ENCODE results near the gene TRMT44.

TRMT44 gene

DNA sequence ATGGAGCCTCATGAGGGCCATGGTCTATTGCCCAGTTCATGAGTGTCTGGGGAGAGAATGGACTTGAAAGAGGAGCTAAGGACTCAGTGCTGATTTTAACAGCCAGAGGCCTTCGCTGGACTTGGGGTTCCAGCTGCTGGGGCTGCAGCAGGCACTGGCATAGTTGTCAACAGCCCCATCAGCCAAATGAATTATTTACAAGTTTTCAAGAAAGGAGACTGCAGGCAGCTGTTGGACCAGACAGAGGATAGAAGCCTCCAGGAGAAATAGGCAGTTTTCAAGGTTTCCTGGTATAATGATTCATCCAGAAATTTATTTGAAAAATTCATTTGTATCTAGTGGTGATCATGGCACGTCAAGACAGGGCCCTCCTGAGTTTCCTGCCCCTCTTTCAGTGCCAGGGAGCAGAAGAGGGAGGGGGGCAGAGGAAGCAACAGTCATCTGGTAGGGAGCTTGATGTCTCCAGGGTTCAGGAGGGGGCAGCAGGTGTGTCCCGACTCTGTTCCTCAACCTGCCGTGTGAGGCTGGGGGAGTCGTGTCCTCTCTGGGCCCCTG is 76.5 kb downstream of the TRMT44 start:
- TF ChIP-seq EZH2phosphoT487 (IDR thresholded peaks at IDR 0.05; ENCODE audit: low read depth): no peak
- H3K27me3 ChIP-seq (ENCODE audit: low read depth, low read length): no peaks in the 10 kb centered on the region
- H3K9ac ChIP-seq (ENCODE audit: low read length): no peak overlapping the region
- no peaks in the 10 kb centered on the region for H3K79me2 ChIP-seq (ENCODE audit: low read length)
- H3K27ac ChIP-seq (ENCODE audit: low read length): no peak overlapping the region
- H3K4me1 ChIP-seq (ENCODE audit: low read length): no peaks in the 10 kb centered on the region
- H3K36me3 ChIP-seq (replicated peaks; ENCODE audit: low read depth, low read length): no peaks in the 10 kb centered on the region
- H3K4me3 ChIP-seq (ENCODE audit: low read length): no peak overlapping the region
- no peak overlapping the region for H2AFZ ChIP-seq (ENCODE audit: low read depth, low read length)
- no peaks in the 10 kb centered on the region for H4K20me1 ChIP-seq (ENCODE audit: insufficient read depth, low read length)
- H3K4me2 ChIP-seq (ENCODE audit: low read length): no peak overlapping the region
- no peaks in the 10 kb centered on the region for H3K9me3 ChIP-seq (ENCODE audit: insufficient read depth, low read length)

DNA sequence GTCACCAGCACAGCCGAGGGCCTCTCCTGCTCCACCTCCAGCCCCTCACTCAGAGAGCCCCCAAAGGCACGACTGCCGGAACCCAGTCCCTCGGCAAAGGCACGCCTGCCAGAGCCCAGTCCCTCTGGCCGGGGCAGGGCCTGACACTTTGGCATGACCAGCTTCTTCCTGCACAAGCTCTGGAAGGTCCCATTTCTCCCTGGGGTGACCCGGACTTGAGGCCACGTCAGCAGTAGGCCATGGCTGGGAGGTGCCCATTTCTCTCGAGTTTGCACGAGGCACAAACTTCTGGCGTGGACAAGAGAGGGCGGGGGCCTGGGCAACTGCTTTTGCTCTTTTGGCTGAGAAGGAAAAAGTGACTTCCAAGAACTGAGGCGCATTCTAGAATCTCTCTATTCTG is 77.4 kb downstream of the TRMT44 start:
- TF ChIP-seq, protein P1, sequence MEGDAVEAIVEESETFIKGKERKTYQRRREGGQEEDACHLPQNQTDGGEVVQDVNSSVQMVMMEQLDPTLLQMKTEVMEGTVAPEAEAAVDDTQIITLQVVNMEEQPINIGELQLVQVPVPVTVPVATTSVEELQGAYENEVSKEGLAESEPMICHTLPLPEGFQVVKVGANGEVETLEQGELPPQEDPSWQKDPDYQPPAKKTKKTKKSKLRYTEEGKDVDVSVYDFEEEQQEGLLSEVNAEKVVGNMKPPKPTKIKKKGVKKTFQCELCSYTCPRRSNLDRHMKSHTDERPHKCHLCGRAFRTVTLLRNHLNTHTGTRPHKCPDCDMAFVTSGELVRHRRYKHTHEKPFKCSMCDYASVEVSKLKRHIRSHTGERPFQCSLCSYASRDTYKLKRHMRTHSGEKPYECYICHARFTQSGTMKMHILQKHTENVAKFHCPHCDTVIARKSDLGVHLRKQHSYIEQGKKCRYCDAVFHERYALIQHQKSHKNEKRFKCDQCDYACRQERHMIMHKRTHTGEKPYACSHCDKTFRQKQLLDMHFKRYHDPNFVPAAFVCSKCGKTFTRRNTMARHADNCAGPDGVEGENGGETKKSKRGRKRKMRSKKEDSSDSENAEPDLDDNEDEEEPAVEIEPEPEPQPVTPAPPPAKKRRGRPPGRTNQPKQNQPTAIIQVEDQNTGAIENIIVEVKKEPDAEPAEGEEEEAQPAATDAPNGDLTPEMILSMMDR (IDR thresholded peaks at IDR 0.05; ENCODE audit: low read depth, low read length): no peak
- TF ChIP-seq EZH2phosphoT487 (IDR thresholded peaks at IDR 0.05; ENCODE audit: low read depth): no peak
- Histone ChIP-seq H3K79me2 (ENCODE audit: low read length) (no peaks in the 10 kb centered on the region), H3K4me2 (ENCODE audit: low read length) (no peak overlapping the region), H3K36me3 (replicated peaks; ENCODE audit: low read depth, low read length) (no peaks in the 10 kb centered on the region), H3K4me1 (ENCODE audit: low read length) (no peaks in the 10 kb centered on the region), H3K9ac (ENCODE audit: low read length) (no peak overlapping the region), H3K9me3 (ENCODE audit: insufficient read depth, low read length) (no peaks in the 10 kb centered on the region), H2AFZ (ENCODE audit: low read depth, low read length) (no peak overlapping the region), H3K27ac (ENCODE audit: low read length) (no peak overlapping the region), H3K27me3 (ENCODE audit: low read depth, low read length) (no peaks in the 10 kb centered on the region), H4K20me1 (ENCODE audit: insufficient read depth, low read length) (no peaks in the 10 kb centered on the region), H3K4me3 (ENCODE audit: low read length) (no peak overlapping the region)

DNA sequence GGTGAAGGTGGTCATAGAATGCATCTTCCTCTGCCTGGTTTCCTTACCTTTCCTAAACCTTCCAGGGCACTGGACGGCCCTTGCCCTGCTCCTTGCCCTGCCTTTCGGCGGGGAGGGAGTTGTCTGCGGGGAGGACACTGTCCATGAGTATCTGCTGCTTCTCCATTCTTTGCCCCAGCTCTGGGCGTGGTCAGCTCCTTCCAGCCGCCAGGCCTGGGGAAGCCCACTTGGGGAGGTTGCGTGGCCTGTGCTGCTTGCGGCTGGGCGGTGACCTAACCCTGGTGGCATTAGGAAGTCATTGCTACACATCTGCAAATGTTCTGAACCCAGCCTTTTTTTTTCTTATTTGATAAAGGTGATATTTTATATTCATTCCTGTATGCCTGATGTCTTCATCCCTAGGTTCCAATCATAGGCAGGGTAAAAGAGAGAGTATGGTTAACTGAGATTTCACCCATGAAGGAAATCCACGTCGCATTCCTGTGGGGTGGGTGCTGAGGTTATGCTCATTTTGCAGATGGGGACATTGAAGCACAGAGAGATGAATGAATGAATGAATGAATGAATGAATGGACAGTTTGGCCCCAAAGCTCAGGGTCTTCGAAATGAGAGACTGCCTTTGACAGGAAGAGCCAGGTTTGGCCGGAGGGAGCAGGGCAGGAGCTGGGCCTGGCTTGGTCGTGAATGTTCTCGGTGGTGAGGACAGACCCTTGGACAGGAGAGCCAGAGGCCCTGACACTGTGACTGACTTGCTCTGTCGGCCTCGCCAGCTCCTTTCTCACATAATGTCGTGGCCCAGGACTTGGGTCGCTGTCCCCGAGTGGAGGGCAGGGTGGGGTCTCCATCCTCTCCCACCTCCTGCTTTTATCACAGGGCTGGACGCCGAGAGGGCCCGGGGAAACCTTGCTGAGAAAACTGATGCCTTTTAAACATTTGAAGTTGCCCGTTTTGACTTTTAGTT is 81.9 kb downstream of the TRMT44 start:
- Histone ChIP-seq H3K27me3 (ENCODE audit: low read depth, low read length) (no peaks in the 10 kb centered on the region), H2AFZ (ENCODE audit: low read depth, low read length) (no peak overlapping the region), H3K4me1 (ENCODE audit: low read length) (no peaks in the 10 kb centered on the region), H3K27ac (ENCODE audit: low read length) (no peak overlapping the region), H4K20me1 (ENCODE audit: insufficient read depth, low read length) (no peaks in the 10 kb centered on the region), H3K36me3 (replicated peaks; ENCODE audit: low read depth, low read length) (no peaks in the 10 kb centered on the region), H3K4me3 (ENCODE audit: low read length) (no peak overlapping the region), H3K4me2 (ENCODE audit: low read length) (no peak overlapping the region), H3K9ac (ENCODE audit: low read length) (no peak overlapping the region), H3K79me2 (ENCODE audit: low read length) (no peaks in the 10 kb centered on the region), H3K9me3 (ENCODE audit: insufficient read depth, low read length) (no peaks in the 10 kb centered on the region)
- TF ChIP-seq EZH2phosphoT487 (IDR thresholded peaks at IDR 0.05; ENCODE audit: low read depth): no peak
- TF ChIP-seq, protein P1 (IDR thresholded peaks at IDR 0.05; ENCODE audit: low read depth, low read length): no peak

DNA sequence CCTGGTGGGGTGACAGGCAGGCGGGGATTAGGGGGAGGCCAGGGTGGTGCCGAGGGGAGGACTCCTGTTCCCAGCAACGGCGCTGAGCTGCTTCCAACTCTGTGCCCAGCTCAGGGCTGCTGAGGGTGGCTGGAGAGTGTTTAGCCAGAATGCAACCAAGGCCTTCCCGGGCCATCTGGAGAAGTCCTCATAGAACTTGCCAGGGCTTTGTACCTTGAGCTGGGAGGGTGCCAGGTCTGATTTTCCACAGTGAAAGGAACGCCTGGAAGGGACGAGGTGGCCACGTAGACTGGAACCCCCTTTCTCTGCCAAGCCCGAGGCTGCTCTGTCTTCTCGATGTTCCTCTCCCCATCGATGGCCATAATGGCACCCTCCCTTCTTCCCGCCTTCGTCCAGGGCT is 82.6 kb downstream of the TRMT44 start:
- H3K4me1 ChIP-seq (ENCODE audit: low read length): no peaks in the 10 kb centered on the region
- H3K4me3 ChIP-seq (ENCODE audit: low read length): no peak overlapping the region
- no peaks in the 10 kb centered on the region for H3K79me2 ChIP-seq (ENCODE audit: low read length)
- H3K9ac ChIP-seq (ENCODE audit: low read length): no peak overlapping the region
- H3K36me3 ChIP-seq (replicated peaks; ENCODE audit: low read depth, low read length): no peaks in the 10 kb centered on the region
- no peaks in the 10 kb centered on the region for H3K9me3 ChIP-seq (ENCODE audit: insufficient read depth, low read length)
- no peak overlapping the region for H3K4me2 ChIP-seq (ENCODE audit: low read length)
- no peaks in the 10 kb centered on the region for H3K27me3 ChIP-seq (ENCODE audit: low read depth, low read length)
- TF ChIP-seq, protein P1 (IDR thresholded peaks at IDR 0.05; ENCODE audit: low read depth, low read length): no peak
- TF ChIP-seq EZH2phosphoT487 (IDR thresholded peaks at IDR 0.05; ENCODE audit: low read depth): no peak
- no peak overlapping the region for H3K27ac ChIP-seq (ENCODE audit: low read length)
- H4K20me1 ChIP-seq (ENCODE audit: insufficient read depth, low read length): no peaks in the 10 kb centered on the region
- no peak overlapping the region for H2AFZ ChIP-seq (ENCODE audit: low read depth, low read length)

Measured in OCI-LY3 (cell line).